EH (cell line): ENCODE data around the gene OR9Q1.
"Not testable (repeated sequence)": the region's sequence is repeated elsewhere in the genome, so short reads cannot be mapped to it uniquely, and the experiment has no call there.

Source experiments
- DNase-seq: peaks from one replicate; pipeline ENCODE4 v3.0.0-alpha.2; 2015; ENCODE audit warnings: low read depth

OR9Q1 gene, protein sequence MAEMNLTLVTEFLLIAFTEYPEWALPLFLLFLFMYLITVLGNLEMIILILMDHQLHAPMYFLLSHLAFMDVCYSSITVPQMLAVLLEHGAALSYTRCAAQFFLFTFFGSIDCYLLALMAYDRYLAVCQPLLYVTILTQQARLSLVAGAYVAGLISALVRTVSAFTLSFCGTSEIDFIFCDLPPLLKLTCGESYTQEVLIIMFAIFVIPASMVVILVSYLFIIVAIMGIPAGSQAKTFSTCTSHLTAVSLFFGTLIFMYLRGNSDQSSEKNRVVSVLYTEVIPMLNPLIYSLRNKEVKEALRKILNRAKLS

DNA sequence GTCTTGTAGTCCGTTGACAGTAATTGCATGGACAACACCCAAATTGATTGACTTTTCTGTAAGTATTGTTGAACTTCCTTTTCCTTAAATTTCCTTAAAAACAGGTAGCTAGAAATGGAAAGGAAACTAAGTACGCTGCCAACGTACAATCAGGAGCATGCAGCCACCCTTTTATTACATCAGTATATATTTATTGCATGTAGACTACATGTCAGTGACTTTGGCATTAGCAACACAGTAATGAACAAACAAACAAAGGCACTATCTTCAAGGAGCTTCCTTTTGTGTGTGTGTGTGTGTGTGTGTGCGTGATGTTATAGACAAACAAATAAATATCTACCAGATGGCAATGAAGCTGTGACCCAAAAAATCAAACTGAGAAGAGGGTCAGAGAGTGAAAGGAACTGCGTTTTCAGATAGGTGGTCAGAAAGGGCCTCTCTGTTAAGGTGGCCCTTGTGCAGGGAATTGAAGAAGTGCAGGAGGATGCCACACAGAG, at the start of gene OR9Q1:
OR9Q1 (plus strand) TSS at position 447 of the 497 bp plus-strand sequence. CDS start 155,564 bp downstream, outside the sequence.
- no peak for DNase-seq

DNA sequence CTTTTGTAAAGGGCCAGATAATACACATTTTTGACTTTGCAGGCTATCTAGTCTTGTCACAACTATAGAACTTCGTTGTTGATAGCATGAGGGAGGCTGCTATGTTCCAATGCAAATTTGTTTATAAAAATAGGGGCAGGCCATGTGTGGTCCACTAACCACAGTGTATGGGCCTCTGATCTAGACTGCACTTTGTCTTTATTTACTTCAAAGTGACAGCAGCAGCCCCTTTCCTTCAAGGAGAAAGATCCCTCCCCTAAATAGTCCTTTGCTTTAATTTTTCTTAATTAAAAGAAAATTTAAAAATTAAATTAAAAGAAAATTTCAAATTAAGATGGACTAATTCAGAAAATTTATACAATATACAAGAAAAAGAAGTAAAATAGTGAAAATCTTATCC, 49.5 kb upstream of the OR9Q1 start:
- no peak for DNase-seq

DNA sequence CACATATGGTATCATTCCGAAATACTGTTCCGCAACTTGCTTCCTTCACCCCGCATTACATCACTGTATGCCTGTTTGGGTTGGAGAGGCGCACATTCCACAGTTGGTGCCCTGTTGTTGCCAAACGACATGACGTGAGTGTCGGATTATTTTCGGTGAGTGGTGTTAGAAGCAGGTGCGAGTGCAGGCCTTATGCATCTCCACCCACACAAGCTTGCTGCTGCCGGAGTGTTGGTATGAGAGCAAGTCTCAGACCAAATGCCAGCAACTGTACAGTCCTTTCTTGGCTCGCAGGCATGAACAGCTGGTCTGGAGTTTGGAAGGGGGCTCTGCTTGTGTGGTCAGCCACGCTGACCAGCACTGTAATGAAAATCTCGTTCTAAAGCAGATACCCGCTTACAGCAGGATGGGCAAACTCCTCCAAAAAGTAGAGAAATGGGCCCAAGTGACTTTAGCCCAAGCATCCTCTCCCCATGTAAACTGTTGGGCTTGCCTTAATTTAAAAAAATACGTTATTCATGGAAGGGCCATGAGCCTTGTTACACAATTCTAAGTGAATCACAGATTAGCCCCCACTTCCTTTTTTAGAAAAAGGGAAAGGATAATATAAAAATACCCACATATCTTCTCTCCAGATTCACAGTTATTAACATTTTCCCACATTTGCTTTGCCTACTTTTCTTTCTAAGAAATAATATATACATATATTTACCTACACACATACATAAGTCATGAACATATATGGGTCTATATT, 48.7 kb upstream of the OR9Q1 start:
- no peak for DNase-seq

DNA sequence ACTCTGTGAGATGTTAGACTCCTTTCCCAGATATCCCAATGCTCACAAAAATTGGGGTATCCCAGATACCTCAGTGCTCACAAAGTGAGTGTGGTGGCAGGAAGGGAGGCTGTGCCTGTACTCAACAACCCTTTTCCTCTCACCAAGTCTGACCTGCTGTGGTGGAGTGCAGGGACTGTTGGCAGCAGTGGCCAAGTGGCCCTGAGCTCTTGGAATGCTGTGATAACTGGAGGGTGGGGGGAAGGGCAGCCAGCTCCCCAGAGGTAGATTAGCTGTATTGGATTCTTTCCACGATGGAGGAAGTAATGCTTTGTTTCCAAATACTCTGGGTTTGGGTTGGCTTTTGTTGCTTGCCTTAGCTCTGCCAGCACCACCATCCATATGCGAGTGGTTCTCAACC, 46.0 kb upstream of the OR9Q1 start:
- no peak for DNase-seq

DNA sequence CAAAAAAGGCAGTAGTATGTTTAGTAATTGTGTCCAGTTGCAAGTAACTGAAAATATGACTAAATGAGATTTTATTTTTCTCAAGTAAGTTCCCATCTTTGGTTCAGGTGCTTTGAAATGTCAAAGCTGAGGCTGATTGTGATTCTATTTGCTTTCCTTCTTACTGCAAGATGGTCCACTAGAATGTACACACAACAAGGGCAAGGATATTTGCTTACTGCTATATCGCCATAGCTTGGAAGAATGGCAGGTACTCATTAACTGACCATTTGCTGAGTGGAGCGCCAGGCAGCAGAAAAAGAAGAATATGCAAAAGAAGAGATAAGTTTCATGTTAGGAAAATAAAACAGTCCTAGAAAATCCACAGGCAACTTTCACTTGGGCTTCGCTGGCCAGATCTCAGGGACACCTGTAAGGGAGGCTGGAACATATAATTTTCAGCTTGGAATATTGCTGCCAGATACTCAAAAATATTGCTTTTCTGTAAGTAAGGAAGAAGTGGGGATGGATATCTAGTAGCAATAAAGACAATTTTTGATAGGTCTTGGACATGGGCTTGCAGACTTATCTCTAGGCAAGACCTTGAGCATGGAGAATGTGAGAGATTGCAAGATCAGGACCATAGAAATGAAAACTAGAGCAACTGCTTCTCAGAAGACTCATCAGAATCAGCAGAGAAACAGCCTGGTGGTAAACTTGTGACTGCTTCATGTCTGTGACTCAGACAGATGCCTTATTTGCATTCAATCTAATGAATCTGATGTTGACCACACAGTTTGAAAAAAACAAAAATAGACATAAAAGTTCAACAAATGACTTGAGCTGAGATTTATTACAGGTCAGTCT, 44.8 kb upstream of the OR9Q1 start:
- no peak for DNase-seq

DNA sequence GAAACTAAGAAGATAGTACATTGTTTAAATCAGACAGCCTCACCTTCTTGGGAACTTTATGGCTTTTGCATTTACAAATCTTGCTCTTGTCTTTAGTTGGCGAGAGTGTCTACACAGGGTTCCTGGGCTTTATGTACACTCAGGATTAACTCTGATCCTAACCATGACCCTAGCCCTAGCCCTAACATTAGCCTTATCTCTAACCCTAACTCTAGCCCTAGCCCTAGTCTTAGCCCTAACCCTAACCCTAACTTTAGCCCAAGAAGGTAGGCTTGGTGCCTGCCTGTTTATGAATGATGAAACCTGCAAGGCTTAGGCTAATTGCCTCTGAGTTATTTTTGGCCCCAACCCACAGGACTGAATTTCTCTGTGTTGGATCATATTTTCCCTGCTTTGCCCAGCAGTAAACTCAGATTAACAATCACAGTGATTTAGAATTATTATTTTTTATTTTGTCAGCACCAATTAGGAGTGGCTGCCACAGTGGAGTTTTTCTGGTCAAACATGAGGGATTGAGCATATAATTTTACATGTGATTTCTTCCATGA, 44.1 kb upstream of the OR9Q1 start:
- no peak for DNase-seq

DNA sequence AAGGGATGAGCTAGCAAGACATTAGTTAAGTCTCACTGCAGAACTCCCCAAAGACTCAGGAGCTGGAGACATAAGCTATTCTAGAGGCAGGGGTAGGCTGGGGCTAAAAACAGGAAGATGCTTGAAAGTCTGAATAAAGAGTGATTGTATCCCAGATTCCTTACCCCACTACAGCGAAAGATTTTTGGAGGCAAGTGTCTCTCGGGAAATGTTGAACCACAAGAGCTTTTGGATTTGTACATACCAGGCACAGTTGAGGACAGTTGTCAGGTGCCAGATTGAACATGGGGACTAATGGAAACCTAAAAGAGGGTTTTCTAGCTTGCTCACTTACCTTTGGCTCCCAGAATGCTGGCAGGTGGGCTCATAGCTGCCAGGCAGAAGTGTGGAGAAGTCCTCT, 43.5 kb upstream of the OR9Q1 start:
- no peak for DNase-seq

DNA sequence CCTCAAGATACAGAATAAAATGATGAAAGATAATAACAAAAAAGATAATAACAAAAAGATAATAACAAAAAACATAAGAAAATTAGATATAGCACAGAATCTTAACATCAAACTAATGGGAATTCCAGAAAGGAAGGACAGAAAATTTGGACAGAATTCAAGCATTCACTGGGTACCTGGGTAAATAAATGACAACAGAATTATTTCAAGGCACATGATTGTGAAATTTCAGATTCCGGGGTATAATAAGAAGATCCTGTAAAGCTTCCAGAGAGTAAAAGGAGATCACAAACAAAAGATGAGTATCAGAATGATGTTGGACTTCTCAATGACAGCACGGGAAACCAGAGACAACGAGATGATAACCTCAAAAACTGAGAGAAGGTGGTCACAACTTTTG, 42.1 kb upstream of the OR9Q1 start:
- DNase-seq: no peak

DNA sequence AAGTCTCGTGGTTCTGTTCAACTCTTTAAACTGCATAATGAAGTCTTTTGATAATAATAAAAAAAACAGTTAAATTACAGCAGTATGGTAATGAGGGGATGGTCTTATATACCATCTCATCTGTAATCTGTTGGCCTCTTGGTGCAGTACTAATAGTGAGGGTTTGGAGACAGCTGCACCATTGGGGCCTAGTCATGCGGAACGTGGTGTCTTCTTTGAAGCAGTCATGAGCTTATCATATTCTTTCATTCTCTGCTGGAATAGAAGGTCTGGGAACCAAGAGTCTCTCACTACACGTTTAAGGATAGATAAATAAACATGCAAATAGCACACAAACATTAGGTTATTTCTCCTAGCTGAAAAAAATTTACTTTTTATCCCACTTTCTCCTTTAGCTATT, 40.9 kb upstream of the OR9Q1 start:
- no peak for DNase-seq

DNA sequence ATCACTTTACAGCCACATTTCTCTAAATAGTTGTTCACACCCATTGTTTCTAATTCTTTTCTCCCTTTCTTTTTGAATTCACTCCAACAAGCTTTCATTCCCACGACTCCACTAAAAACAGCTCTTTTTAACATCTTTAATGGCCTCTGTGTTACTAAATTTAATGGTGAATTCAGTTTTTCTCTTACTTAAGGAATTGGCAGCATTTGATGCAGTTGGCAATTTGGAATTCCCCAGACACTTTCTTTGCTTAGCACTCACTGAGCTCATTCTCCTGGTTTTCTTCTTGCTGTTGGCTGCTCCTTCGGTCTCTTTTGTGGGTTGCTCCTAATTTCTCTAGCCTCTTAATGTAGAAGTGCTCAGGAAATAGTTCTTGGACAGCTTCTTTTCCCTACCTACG, 40.5 kb upstream of the OR9Q1 start:
- DNase-seq: no peak

DNA sequence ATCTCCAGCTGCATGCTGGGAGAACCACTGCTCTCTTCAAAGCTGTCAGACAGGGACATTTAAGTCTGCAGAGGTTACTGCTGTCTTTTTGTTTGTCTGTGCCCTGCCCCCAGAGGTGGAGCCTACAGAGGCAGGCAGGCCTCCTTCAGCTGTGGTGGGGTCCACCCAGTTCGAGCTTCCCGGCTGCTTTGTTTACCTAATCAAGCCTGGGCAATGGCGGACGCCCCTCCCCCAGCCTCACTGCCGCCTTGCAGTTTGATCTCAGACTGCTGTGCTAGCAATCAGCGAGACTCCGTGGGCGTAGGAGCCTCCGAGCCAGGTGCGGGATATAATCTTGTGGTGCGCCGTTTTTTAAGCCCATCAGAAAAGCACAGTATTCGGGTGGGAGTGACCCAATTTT, 24.2 kb upstream of the OR9Q1 start:
- not testable (repeated sequence) for DNase-seq

DNA sequence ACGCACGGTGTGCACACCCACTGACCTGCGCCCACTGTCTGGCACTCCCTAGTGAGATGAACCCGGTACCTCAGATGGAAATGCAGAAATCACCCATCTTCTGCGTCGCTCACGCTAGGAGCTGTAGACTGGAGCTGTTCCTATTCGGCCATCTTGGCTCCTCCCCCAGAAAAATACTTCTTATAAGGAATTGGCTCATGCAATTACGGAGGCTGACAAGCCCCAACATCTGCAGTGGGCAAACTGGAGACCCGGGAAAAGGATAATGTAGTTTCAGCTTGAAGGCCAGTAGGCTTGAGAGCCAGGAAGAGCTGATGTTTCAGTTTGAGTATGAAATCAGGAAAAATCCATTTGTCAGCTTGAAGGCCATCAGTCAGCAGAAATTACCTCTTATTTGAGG, 23.7 kb upstream of the OR9Q1 start:
- not testable (repeated sequence) for DNase-seq

DNA sequence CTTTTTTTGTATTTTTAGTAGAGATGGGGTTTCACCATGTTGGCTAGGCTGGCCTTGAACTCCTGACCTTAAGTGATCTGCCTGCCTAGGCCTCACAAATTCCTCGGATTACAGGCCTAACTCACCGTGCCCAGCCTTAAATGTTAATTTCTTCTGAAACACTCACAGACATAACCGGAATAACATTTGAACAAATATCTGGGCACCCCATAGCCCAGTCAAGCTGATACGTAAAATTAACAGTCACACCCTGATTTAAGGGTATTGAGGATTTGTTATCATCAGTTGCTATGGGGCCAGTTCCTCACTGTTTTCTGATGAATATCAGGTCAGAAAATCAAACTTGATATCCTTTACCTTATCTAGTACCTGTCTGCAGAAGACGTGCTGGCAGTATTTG, 23.0 kb upstream of the OR9Q1 start:
- DNase-seq: no peak

DNA sequence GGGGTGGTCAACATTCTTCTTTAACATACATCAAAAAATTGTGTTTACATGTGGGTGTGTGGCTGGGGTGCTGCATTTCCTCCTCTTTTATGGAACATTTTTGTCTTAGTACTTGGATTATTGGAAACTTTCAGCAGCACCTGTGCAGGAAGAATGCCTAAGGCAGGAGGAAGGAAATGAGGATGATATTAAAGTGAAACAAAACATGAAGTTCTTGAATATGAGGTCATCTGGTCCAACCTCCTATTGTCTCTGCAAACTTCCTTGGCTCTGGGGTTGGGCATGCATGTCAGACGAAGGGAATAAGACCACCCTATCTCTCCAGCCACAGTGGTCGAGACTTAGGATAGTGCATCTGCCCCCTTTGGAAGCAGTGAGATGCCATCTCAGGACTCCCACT, 20.6 kb upstream of the OR9Q1 start:
- no peak for DNase-seq

DNA sequence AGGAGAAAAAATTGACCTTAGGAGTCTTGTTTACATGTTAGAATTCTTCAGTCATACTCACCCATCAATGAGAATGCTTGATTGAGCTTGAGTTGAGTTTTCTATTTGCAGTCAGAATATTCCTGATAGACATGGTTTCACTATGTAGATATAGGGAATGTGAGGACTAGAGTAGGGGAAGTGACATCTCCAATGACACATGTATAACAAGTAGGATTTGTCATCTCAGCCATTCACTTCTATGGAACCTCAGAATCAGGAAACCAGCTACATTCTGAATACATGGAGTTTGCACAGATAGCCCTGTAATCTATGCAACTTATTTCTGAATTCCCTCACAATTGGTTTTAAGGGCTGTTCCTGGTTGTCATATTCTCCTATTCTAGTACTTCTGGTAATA, 20.1 kb upstream of the OR9Q1 start:
- DNase-seq: no peak

DNA sequence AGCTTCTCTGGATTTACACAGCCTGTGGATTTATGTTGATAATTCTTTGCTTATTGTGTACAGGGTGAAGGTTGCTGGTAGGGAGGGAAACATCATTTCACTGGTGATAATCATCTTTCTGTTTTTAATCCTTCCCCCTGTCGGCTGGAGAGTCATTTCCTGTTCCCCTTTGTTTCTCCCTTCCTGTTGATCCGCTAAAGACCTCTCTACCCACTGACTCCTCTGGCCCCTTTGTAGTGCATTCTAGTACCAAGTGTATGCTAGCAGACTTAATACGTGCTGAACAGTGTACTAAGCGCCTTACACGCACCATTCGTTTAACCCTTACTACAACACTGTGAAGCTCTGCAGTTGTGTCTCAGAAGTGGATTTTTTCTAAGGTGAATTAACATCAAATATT, 19.0 kb upstream of the OR9Q1 start:
- DNase-seq: no peak

DNA sequence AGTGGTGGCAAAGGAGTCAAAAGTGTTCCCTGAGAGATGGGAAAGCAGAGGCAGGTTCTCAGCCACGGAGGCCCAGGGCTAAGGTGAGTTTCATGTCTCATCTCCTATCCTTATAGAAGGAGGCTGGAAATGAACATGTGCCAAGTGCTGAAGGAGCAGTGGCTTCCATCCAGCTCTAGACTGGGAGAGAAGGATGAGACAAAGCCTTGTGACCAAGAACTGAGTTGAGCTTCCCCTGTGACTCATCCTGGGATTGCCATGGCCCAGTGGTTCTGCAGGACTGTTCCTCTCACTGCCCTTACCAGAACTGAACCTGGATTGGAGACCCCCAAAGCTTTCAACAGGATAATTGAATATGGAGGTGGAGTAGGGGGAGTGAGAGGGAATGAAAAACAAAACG, 16.7 kb upstream of the OR9Q1 start:
- DNase-seq: peak; percentile 37

DNA sequence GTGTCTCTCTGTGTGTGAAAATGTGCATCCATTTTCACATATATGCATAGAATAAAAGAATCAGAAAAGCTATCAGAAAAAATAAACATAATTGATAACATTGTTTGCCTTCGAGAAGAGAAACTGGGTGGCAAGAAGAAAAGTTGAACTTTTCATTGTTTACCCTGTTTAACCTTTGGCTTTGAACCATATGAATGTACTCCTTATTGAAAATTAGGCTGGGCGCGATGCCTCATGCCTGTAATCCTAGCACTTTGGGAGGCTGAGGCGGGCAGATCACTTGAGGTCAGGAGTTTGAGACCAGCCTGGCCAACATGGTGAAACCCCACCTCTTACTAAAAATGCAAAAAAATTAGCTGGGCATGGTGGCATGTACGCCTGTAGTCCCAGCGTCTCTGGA, 11.9 kb upstream of the OR9Q1 start:
- no peak for DNase-seq

DNA sequence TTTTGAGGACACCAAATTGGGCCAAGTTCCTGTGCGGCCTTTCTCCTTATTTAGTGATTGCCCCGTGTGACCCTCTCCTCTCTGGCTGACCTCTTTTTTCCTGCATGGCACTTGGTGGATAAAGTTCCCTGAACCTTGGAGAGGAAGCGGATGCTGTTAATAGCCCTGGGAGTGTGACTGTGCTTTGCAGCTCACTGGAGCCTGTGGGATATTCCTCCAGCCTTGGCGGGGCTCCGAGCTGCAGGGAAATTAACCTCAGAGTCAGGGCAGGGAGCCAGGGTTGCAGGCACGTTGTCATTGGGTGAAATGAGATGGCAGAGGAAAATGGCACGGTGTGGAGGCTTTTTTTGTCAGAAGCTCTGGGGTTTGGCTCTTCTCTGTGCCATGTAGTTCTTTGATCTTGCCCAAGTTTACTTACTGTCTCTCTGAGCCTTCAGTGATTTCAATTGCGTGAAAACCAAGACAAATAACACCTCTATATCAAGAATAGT, 965 bp downstream of the OR9Q1 start:
- DNase-seq: peak; percentile 77

DNA sequence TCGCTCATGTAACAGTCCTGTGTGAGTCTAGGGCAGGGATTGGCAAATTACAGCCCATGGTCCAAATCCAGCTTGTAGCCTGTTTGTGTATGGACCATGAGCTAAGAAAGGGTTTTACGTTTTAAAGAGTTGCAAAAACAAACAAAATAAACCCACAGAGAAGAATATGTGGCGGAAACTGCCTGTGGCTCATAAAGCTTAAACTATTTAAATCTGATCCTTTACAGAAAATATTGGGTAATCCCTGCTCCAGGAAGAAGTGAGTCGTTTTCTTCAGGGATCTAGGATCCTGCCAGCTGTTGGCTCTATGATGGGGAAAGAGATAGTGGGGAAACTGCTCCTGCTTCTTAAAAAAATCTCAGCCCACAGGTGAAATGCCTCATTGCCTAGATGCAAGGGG, 3.7 kb downstream of the OR9Q1 start:
- DNase-seq: peak; percentile 78

DNA sequence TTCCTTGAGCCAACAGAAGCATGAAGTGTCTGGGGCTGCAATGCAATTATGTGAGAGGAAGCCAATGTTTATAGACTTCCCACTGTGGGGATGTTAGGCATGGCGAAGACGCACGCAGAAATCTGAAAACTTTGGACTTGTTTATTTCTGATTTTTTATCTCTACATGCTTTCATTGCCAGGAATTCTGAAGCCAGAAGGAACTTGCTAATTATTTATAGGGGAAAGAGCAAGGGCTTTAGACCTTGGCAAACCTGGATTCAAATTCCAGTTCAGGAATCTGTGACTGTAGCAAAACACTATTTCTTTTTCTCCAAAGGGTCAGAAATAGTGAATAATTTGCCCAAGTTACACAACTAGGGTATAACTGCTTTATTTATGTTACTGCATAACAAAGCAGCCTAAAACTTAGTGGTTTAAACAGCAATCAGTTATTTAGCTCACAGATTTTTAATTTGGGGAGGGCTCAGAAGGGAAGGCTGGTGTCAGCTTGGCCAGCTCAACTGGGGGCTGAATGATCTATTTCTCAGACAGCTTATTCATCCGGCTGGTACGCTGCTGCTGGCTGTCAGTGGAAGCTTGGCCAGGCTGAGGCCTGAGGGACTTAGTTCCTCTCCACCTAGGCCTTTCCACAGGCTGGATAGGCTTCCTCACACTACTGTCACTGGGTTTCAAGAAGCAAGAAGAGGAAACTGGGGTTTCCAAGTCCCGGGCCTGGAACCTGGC, 5.2 kb downstream of the OR9Q1 start:
- DNase-seq: peak; percentile 63
